HG03097 (cell line): ENCODE results near the gene SLAMF6.

Experiments used
- ATAC-seq: cut with Tn5 transposase; IDR thresholded peaks from one replicate; pipeline ENCODE4 v1.9.1; 2021; ENCODE audit not compliant: unreplicated experiment, low FRiP score

SLAMF6 gene

GRCh38 chr1:160474392-160475242 lies 48.4 kb downstream of the SLAMF6 start:
- no peak for ATAC-seq

- no peak for ATAC-seq
These were observed 50.9 kb downstream of the SLAMF6 start for GRCh38 chr1:160472112-160472511.

- no peak for ATAC-seq
These were observed 51.8 kb downstream of the SLAMF6 start for GRCh38 chr1:160471253-160471652.

- no peak for ATAC-seq
These were observed 55.5 kb downstream of the SLAMF6 start for GRCh38 chr1:160467576-160467975.

GRCh38 chr1:160466961-160467360 lies 56.1 kb downstream of the SLAMF6 start:
- ATAC-seq: no peak

- no peak for ATAC-seq
These were observed 57.9 kb downstream of the SLAMF6 start for GRCh38 chr1:160465123-160465522.

GRCh38 chr1:160460683-160461287 lies 62.3 kb downstream of the SLAMF6 start:
- ATAC-seq: no peak

- no peak for ATAC-seq
These were observed 62.8 kb downstream of the SLAMF6 start for GRCh38 chr1:160460214-160460642.

- no peak for ATAC-seq
These were observed 63.4 kb downstream of the SLAMF6 start for GRCh38 chr1:160459687-160460086.

GRCh38 chr1:160459056-160459455 lies 64.0 kb downstream of the SLAMF6 start:
- ATAC-seq: no peak

- no peak for ATAC-seq
These were observed 67.9 kb downstream of the SLAMF6 start for GRCh38 chr1:160455153-160455517.

GRCh38 chr1:160454371-160455152 lies 68.5 kb downstream of the SLAMF6 start:
- no peak for ATAC-seq

- no peak for ATAC-seq
These were observed 69.6 kb downstream of the SLAMF6 start for GRCh38 chr1:160453443-160453842.

GRCh38 chr1:160451859-160452232 lies 71.2 kb downstream of the SLAMF6 start:
- no peak for ATAC-seq

GRCh38 chr1:160451119-160451858 lies 71.8 kb downstream of the SLAMF6 start:
- peak; percentile 52 for ATAC-seq

GRCh38 chr1:160449494-160449893 lies 73.6 kb downstream of the SLAMF6 start:
- no peak for ATAC-seq

- no peak for ATAC-seq
These were observed 76.0 kb downstream of the SLAMF6 start for GRCh38 chr1:160446945-160447600.

GRCh38 chr1:160439718-160440117 lies 83.3 kb downstream of the SLAMF6 start:
- no peak for ATAC-seq

- ATAC-seq: no peak
These were observed 84.1 kb downstream of the SLAMF6 start for GRCh38 chr1:160438935-160439334.

GRCh38 chr1:160438317-160438918 lies 84.6 kb downstream of the SLAMF6 start:
- ATAC-seq: no peak
